ENCODE data around the gene PLGRKT. TPM values are rescaled to one million over a fixed set of nuclear protein-coding genes. Genes with fewer than 3 reads are reported as not detected.

Gene PLGRKT
- total RNA-seq, 1 donor from 2014 or later, result not detected

DNA sequence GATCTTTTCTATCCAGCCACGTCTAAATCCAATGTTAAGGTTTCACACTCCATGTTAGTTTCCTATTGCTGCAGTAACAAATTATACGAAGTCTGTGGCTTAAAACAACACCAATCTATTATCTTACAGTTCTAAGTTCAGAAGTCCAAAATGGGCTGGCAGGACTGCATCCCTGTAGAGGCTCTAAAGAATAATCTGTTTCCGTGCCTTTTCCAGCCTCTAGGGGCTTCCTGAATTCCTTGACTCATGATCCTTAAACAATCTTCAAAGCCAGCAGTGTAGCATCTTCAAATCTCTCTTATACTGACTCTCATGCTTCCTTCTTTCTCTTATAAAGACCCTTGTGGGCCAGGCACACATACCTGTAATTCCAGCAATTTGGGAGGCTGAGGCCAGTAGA is 6.8 kb downstream of the PLGRKT start:
- intact Hi-C loops (cut with DNase I), result loop anchor here (10.0 kb wide), 1 partner anchor 1906 kb away; the partner anchor contains the start of gene RFX3
- H3K27me3 ChIP-seq, result no peaks in the 10 kb centered on the region
- no peaks in the 10 kb centered on the region for H3K9me3 ChIP-seq
- no peak overlapping the region for H3K27ac ChIP-seq
- no peaks in the 10 kb centered on the region for H3K4me1 ChIP-seq
- no peak overlapping the region for H3K4me3 ChIP-seq
- DNase-seq (ENCODE audit: low spot score in 2 of 2), result no peak
- TF ChIP-seq, protein P1, sequence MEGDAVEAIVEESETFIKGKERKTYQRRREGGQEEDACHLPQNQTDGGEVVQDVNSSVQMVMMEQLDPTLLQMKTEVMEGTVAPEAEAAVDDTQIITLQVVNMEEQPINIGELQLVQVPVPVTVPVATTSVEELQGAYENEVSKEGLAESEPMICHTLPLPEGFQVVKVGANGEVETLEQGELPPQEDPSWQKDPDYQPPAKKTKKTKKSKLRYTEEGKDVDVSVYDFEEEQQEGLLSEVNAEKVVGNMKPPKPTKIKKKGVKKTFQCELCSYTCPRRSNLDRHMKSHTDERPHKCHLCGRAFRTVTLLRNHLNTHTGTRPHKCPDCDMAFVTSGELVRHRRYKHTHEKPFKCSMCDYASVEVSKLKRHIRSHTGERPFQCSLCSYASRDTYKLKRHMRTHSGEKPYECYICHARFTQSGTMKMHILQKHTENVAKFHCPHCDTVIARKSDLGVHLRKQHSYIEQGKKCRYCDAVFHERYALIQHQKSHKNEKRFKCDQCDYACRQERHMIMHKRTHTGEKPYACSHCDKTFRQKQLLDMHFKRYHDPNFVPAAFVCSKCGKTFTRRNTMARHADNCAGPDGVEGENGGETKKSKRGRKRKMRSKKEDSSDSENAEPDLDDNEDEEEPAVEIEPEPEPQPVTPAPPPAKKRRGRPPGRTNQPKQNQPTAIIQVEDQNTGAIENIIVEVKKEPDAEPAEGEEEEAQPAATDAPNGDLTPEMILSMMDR (IDR thresholded peaks at IDR 0.05), result no peak
- H3K36me3 ChIP-seq, result peaks cover 0 to 3% of the 10 kb centered on the region in 2 donors

GRCh38 chr9:5429873-5430564 is 7.7 kb downstream of the PLGRKT start:
- intact Hi-C loops (cut with DNase I), result loop anchor here (10.0 kb wide), 1 partner anchor 1905 kb away; the partner anchor contains the start of gene RFX3
- Histone ChIP-seq H3K4me1 (no peaks in the 10 kb centered on the region), H3K9me3 (no peaks in the 10 kb centered on the region), H3K36me3 (peaks cover 0 to 3% of the 10 kb centered on the region in 2 donors), H3K4me3 (no peak overlapping the region), H3K27me3 (no peaks in the 10 kb centered on the region), H3K27ac (no peak overlapping the region)
- no peak for DNase-seq (ENCODE audit: low spot score in 2 of 2)
- TF ChIP-seq, protein P1 (IDR thresholded peaks at IDR 0.05), result no peak

DNA sequence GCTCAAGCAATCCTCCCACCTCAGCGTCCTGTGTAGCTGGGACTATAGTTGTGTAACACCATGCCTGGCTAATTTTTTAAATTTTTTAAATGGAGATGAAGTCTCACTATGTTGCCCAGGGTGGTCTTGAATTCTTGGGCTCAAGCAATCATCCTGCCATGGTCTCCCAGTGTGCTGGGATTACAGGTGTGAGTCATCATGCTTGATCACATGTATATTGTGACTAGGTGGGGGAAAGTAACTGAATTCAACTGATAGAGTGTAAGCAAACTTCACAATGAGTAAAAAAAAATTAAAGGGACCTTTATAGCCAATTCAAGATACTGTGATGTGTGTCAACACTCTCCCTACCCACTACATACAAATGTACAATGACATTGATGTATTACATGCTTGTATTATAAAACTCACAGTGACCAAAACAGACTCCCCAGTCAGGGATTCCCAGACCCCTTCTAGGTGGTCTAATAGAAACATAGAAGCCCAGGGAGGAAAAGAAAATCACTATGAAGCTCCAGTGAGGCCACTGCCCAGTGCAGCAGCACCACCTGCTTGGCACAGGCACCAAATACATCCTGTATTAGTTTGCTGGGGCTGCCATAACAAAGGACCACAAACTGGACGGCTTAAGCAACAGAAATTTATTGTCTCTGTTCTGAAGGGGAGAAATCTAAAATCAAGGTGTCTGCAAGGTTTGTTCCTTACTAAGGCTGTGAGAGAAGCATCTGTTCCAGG is 8.8 kb downstream of the PLGRKT start:
- Histone ChIP-seq H3K4me3 (no peak overlapping the region), H3K27ac (no peak overlapping the region), H3K36me3 (no peaks in the 10 kb centered on the region), H3K4me1 (no peaks in the 10 kb centered on the region), H3K27me3 (no peaks in the 10 kb centered on the region), H3K9me3 (no peaks in the 10 kb centered on the region)
- no peak for DNase-seq (ENCODE audit: low spot score in 2 of 2)
- intact Hi-C loops (cut with DNase I), result no loop called here
- TF ChIP-seq, protein P1 (IDR thresholded peaks at IDR 0.05), result no peak

- H3K9me3 ChIP-seq, result no peaks in the 10 kb centered on the region
- no peak overlapping the region for H3K27ac ChIP-seq
- intact Hi-C loops (cut with DNase I), result no loop called here
Measured at GRCh38 chr9:5428172-5428571, 9.6 kb downstream of the PLGRKT start.

DNA sequence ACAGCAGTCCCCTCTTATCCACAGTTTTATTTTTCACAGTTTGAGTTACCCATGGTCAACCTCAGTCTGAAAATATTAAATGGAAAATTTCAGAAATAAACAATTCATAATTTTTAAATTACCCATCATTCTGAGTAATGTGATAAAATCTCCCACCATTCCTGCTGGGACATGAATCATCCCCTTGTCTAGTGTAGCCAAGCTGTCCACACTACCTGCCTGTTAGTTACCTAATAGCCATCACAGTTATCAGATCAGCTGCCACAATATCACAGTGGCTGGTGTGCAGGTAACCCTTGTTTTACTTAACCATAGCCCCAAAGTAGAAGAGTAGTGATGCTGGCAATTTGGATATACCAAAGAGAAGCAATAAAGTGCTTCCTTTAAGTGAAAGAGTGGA is 10.7 kb downstream of the PLGRKT start:
- H3K4me3 ChIP-seq, result no peak overlapping the region
- no peaks in the 10 kb centered on the region for H3K36me3 ChIP-seq
- intact Hi-C loops (cut with DNase I), result no loop called here
- no peaks in the 10 kb centered on the region for H3K9me3 ChIP-seq
- DNase-seq (ENCODE audit: low spot score in 2 of 2), result no peak
- TF ChIP-seq, protein P1 (IDR thresholded peaks at IDR 0.05), result no peak
- H3K27me3 ChIP-seq, result no peaks in the 10 kb centered on the region
- H3K27ac ChIP-seq, result no peak overlapping the region
- no peaks in the 10 kb centered on the region for H3K4me1 ChIP-seq

More at GRCh38 chr9:5428172-5428571, 9.6 kb downstream of the PLGRKT start:
- Histone ChIP-seq H3K4me3 (no peak overlapping the region), H3K27me3 (no peaks in the 10 kb centered on the region), H3K4me1 (no peaks in the 10 kb centered on the region), H3K36me3 (no peaks in the 10 kb centered on the region)
- TF ChIP-seq, protein P1 (IDR thresholded peaks at IDR 0.05), result no peak
- no peak for DNase-seq (ENCODE audit: low spot score in 2 of 2)

All from ascending aorta (tissue), 2 donors.